RPMI7951 (cell line): ENCODE measurements around the gene SRL. TPM values are rescaled to one million over a fixed set of nuclear protein-coding genes. Genes with fewer than 3 reads are reported as not detected.
"Not testable (repeated sequence)": the region's sequence is repeated elsewhere in the genome, so short reads cannot be mapped to it uniquely, and the experiment has no call there.

ENCODE experiments used
- DNase-seq: peaks from one replicate; pipeline ENCODE4 v3.0.0-alpha.2; 2012; ENCODE audit warnings: low read depth
- total RNA-seq: library from RNA; depleted of rRNA; stranded (reverse); fragments of >200 nt; shearing (Covaris generic); gene quantifications from 2 replicates; pipeline ENCODE4 v1.2.3, GENCODE V29; 2014

The SRL gene
- total RNA-seq, 1 experiment from 2014 or later = not detected

GRCh38 chr16:4261557-4262172, 19.8 kb upstream of the SRL start:
- no peak for DNase-seq

- no peak for DNase-seq
Observed at GRCh38 chr16:4260360-4260759, 18.5 kb upstream of the SRL start.

- no peak for DNase-seq
Observed at GRCh38 chr16:4257646-4258556, 16.0 kb upstream of the SRL start.

- peak; percentile 97 for DNase-seq
Observed at GRCh38 chr16:4253394-4254150, 11.7 kb upstream of the SRL start.

GRCh38 chr16:4253012-4253393, 11.1 kb upstream of the SRL start:
- not testable (repeated sequence) for DNase-seq

- DNase-seq = no peak
Observed at GRCh38 chr16:4249530-4250308, 7.8 kb upstream of the SRL start.

GRCh38 chr16:4247460-4247784, 5.5 kb upstream of the SRL start:
- DNase-seq = no peak

- DNase-seq = no peak
Observed at GRCh38 chr16:4246777-4247459, 5.0 kb upstream of the SRL start.

- no peak for DNase-seq
Observed at GRCh38 chr16:4245077-4245791, 3.4 kb upstream of the SRL start.

- peak; percentile 54 for DNase-seq
Observed at GRCh38 chr16:4244254-4245076, 2.6 kb upstream of the SRL start.

- DNase-seq = no peak
Observed at GRCh38 chr16:4241258-4241927, 487 bp downstream of the SRL start.

GRCh38 chr16:4240624-4241023, 1.3 kb downstream of the SRL start:
- DNase-seq = no peak

GRCh38 chr16:4239682-4240175, 2.2 kb downstream of the SRL start:
- DNase-seq = no peak

GRCh38 chr16:4239020-4239419, 2.9 kb downstream of the SRL start:
- DNase-seq = no peak

GRCh38 chr16:4233431-4233830, 8.4 kb downstream of the SRL start:
- no peak for DNase-seq

GRCh38 chr16:4232541-4233386, 9.1 kb downstream of the SRL start:
- no peak for DNase-seq

- DNase-seq = no peak
Observed at GRCh38 chr16:4231886-4232285, 10.0 kb downstream of the SRL start.

GRCh38 chr16:4231367-4231766, 10.5 kb downstream of the SRL start:
- no peak for DNase-seq
